AG04449 (cell line): Measurements from ENCODE around the gene KLHDC9.
A peak's percentile ranks its signal among the peaks of the same experiment; 100 is the strongest.

Experiments
- CTCF ChIA-PET: fragments of 350-600 bp; formaldehyde crosslinking; extraction: SDS; loops from one replicate; lab custom pipeline; 2021; ENCODE audit warnings: antibody characterized with exemption; lab: Yijun Ruan, JAX
- POLR2A ChIA-PET: fragments of 400-600, 350-600 bp; formaldehyde crosslinking; extraction: SDS; loops from one replicate; lab custom pipeline; 2020; ENCODE audit warnings: antibody characterized with exemption, inconsistent platforms; lab: Yijun Ruan, JAX
- DNase-seq: peaks from one replicate; pipeline ENCODE4 v3.0.0-alpha.2; 2010; ENCODE audit warnings: low read depth, low spot score
- H3K4me3 ChIP-seq: 2 replicates; pipeline ENCODE4 v1.5.1; 2011; ENCODE audit warnings: low read depth, mild to moderate bottlenecking, control low read depth, low read length
- TF ChIP-seq, protein P1 (sequence below): IDR thresholded peaks from one replicate; pipeline ENCODE4 v1.5.1; 2011; ENCODE audit warnings: mild to moderate bottlenecking, moderate library complexity, low read length, control low read depth, inconsistent platforms; ENCODE audit not compliant: insufficient read depth; ENCODE audit errors: missing control alignments

The KLHDC9 gene

DNA sequence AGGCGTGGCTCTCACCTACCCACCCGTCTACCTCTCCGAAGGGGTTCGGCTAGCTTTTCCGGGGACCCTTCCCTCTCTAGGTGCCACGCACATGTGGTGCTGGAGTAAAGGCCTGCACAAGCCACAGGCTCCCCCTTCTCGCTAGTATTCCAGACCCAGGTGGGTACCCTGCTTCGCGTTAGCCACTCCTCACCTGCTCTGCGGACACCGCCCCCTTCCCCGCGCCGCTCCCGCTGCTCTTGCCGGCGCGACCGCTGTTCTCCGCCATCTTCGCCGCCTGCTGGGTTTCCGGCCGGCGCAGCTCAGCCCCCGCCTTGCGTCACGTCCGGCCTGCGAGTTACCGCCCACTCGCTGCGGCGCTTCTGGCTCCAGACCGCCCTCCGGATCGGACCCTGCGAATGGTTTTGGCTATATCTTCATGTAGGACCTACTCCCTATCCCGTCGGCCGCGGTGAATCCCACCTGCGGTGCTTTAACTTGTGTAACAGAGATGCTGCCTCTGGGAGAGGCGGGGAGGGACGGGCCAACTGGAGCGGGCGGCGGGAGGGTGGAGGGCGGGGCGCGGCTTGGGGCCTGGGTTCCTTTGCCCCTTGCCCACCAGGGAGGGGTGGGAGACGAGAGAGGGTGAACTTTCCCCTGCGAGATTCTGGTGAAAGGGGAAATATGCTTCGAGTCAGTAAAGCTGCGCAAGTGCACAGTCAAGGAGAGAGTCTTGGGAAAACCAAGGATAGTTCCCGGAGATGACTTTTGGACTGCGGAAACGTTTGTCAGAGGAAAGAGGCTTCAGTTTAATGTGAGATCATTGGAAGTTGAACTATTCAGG, 19.8 kb downstream of the KLHDC9 start, which contains the start of the genes NIT1 and PFDN2:
NIT1 (plus strand) TSS at position 347 of the 823 bp plus-strand sequence; CDS start at position 419, 72 bp downstream.
PFDN2 (minus strand) TSS at position 279 of the 823 bp plus-strand sequence; CDS start at position 268, 11 bp downstream.
- CTCF ChIA-PET, result interaction anchor here (0.9 to 6.8 kb wide), 8 partner anchors 10 to 124 kb away, joined by 3 to 57 read pairs (median 4); partner anchors contain the start of gene KLHDC9
- DNase-seq, result no peak
- POLR2A ChIA-PET, result interaction anchor here (0.6 to 1.1 kb wide), 2 partner anchors 15 to 73 kb away, joined by 3 to 6 read pairs; no protein-coding TSS in a partner anchor
- TF ChIP-seq, protein P1, sequence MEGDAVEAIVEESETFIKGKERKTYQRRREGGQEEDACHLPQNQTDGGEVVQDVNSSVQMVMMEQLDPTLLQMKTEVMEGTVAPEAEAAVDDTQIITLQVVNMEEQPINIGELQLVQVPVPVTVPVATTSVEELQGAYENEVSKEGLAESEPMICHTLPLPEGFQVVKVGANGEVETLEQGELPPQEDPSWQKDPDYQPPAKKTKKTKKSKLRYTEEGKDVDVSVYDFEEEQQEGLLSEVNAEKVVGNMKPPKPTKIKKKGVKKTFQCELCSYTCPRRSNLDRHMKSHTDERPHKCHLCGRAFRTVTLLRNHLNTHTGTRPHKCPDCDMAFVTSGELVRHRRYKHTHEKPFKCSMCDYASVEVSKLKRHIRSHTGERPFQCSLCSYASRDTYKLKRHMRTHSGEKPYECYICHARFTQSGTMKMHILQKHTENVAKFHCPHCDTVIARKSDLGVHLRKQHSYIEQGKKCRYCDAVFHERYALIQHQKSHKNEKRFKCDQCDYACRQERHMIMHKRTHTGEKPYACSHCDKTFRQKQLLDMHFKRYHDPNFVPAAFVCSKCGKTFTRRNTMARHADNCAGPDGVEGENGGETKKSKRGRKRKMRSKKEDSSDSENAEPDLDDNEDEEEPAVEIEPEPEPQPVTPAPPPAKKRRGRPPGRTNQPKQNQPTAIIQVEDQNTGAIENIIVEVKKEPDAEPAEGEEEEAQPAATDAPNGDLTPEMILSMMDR, result no peak
- peak within 1 kb of the TSS; percentile 98 for H3K4me3 ChIP-seq

DNA sequence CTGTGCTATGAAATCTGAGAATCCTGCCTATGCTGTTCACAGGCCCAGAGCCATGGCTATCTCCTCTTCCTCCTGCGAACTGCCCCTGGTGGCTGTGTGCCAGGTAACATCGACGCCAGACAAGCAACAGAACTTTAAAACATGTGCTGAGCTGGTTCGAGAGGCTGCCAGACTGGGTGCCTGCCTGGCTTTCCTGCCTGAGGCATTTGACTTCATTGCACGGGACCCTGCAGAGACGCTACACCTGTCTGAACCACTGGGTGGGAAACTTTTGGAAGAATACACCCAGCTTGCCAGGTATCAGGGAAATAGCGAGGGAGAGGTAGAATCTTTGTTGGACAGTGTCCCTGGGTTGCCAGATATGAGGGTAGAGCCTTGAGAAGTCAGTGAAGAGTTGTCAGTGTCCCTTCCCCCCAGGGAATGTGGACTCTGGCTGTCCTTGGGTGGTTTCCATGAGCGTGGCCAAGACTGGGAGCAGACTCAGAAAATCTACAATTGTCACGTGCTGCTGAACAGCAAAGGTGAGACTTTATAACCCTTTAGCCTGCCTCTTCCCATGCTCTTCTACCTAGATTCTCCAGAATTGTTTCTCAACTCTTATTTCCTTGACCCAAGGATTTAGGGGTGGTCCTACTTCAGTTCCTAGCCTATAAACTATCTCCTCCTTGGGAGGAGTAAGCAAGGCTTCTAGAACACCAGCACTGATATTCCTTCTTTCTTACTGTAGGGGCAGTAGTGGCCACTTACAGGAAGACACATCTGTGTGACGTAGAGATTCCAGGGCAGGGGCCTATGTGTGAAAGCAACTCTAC, 21.1 kb downstream of the KLHDC9 start:
- peak overlapping the region; percentile 98 for H3K4me3 ChIP-seq
- CTCF ChIA-PET, result interaction anchor here (0.9 to 2.6 kb wide), 3 partner anchors 9 to 125 kb away, joined by 4 to 8 read pairs (median 4); no protein-coding TSS in a partner anchor
- TF ChIP-seq, protein P1, result peak; percentile 30
- DNase-seq, result no peak
- POLR2A ChIA-PET, result no interaction called here

DNA sequence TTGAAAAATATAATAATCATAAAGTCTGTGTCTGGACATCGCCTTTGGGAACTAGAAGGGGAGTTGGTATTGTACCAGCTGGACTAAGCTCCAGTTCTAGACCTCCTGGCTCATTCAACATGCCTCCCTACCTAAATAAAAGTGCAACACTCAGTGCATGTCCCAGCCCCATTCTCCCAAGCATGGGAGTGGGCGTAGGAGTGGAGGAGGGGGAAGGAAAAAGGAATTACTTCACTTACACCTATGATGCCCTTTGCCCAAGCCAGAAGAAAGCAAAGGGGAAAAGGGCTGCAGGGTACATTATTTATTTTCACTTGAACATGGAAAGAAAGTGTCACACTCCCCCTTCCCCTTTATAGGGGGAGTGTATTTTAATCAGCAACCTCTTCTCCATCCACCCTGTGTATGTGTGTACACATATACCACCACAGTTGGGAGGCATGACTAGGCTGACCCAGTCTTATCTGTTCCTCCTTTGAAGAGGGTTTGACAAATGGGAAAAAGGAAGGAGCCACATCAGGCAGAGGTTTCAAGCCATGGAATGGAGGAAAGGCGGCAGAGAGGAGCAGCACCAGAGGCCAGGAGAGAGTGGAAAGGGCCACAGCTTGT, 23.0 kb downstream of the KLHDC9 start:
- ChIA-PET CTCF (interaction anchor here (0.7 to 1.0 kb wide), 2 partner anchors 14 to 24 kb away, joined by 3 to 5 read pairs; no protein-coding TSS in a partner anchor), POLR2A (interaction anchor here (0.9 kb wide), 1 partner anchor 11 kb away, joined by 5 read pairs; the partner anchor contains the start of gene DEDD)
- DNase-seq, result no peak
- TF ChIP-seq, protein P1, result no peak
- no peak overlapping the region for H3K4me3 ChIP-seq

DNA sequence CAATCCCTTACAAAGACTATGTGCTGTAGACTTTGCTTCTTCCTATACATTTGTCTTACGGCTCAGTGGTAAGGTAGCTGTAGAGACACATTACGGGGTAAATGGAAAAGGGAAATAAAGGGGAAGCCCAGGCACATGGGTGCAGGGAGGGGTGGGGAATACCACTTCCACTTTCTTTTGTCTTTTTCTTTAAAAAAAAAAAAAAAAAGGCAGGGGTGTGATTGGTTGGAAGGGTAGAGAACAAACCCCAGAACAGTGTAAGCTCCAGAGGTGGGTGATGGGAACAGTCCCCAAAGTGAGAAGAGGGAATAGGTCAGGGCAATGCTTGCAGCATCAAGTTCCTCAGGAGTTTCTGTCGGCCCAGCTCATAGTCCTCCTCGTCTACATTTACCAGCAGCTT, 23.7 kb downstream of the KLHDC9 start:
- ChIA-PET POLR2A (interaction anchor here (0.8 to 0.9 kb wide), 2 partner anchors 9 to 11 kb away, joined by 3 to 5 read pairs; partner anchors contain the start of gene DEDD), CTCF (interaction anchor here (1.0 kb wide), 1 partner anchor 25 kb away, joined by 5 read pairs; no protein-coding TSS in a partner anchor)
- H3K4me3 ChIP-seq, result no peak overlapping the region
- DNase-seq, result no peak
- TF ChIP-seq, protein P1, result no peak

DNA sequence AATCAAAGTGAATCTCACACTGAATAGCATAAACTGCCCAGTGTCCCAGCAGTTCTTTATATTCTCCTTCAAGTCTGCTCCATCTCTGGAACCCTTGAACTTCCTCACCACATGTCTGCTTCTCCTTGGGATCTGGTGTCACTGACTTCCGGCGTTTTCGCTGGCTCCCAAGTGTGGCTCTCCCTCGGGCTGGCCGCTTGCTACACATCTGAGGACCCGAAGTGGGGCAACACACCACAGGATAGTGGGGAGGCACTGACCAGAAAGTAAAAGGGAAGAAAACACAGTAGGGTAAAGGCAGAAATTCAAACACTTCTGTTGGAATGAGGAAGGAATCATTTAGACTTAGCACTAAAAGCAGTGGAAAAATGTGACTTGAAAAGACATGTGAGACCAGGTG, 24.8 kb downstream of the KLHDC9 start:
- POLR2A ChIA-PET, result no interaction called here
- CTCF ChIA-PET, result no interaction called here
- TF ChIP-seq, protein P1, result no peak
- DNase-seq, result no peak
- H3K4me3 ChIP-seq, result no peak overlapping the region
